ENCODE measurements around the gene SLC25A45. TPM values are rescaled to one million over a fixed set of nuclear protein-coding genes. Genes with fewer than 3 reads are reported as not detected.

SLC25A45 gene
- total and polyA plus RNA-seq, 12 donors: 3.1 to 12.2 (median 8.3) TPM

- H3K9me3 ChIP-seq: no peaks in the 10 kb centered on the region
- no peaks in the 10 kb centered on the region for H3K27me3 ChIP-seq
- H3K36me3 ChIP-seq: peaks cover 0 to 46% (median 27%) of the 10 kb centered on the region in 9 donors
- H3K4me1 ChIP-seq: peaks cover 19 to 57% (median 51%) of the 10 kb centered on the region in 9 donors
- WGBS, 2 donors: 1% methylated on average over 40 of the region's 40 CpGs
- peak within 1 kb of the TSS; percentile 99 to 100 (median 100) for H3K27ac ChIP-seq
- ATAC-seq (peak; percentile 16 to 40 (median 32)), DNase-seq (peak; percentile 95 to 99)
- peak within 1 kb of the TSS; percentile 61 to 99 (median 90) for H3K4me3 ChIP-seq
- intact Hi-C loops (cut with DNase I): loop anchor here in 2 of 10 donors (2.0 to 5.0 kb wide), 3 partner anchors 48 to 79 kb away; no protein-coding TSS in a partner anchor
- no peak for TF ChIP-seq CTCF (IDR thresholded peaks at IDR 0.05)
These were observed 40.4 kb upstream of the SLC25A45 start, which contains the start of gene NEAT1 for GRCh38 chr11:65422633-65423515. Gene NEAT1, plus strand, starts transcription at chr11:65422798.

GRCh38 chr11:65421794-65422632 is 39.6 kb upstream of the SLC25A45 start:
- H3K36me3 ChIP-seq: peaks cover 0 to 38% (median 18%) of the 10 kb centered on the region in 9 donors
- 0 to 1% methylated on average over 67 to 68 of the region's 68 CpGs for WGBS, 2 donors
- peak overlapping the region; percentile 99 to 100 (median 100) for H3K27ac ChIP-seq
- peak overlapping the region; percentile 61 to 99 (median 90) for H3K4me3 ChIP-seq
- DNase-seq: peak; percentile 99
- intact Hi-C loops (cut with DNase I): loop anchor here in 6 of 10 donors (1.0 to 5.0 kb wide), 5 partner anchors 49 to 80 kb away; partner anchors contain the start of gene MALAT1 (in 1 of the 6)
- H3K27me3 ChIP-seq: no peaks in the 10 kb centered on the region
- peak in 1 of 9 donors; percentile 13 for TF ChIP-seq CTCF (IDR thresholded peaks at IDR 0.05)
- ATAC-seq: peak; percentile 31 to 57 (median 46)
- H3K9me3 ChIP-seq: no peaks in the 10 kb centered on the region
- peaks cover 25 to 57% (median 51%) of the 10 kb centered on the region in 9 donors for H3K4me1 ChIP-seq

GRCh38 chr11:65420979-65421793 is 38.7 kb upstream of the SLC25A45 start:
- intact Hi-C loops (cut with DNase I): loop anchor here in 5 of 10 donors (1.0 to 5.0 kb wide), 4 partner anchors 76 to 81 kb away; partner anchors contain the start of gene MALAT1 (in 1 of the 5)
- ATAC-seq: peak; percentile 15 to 55 (median 40)

More at GRCh38 chr11:65420979-65421793, 38.7 kb upstream of the SLC25A45 start:
- H3K4me3 ChIP-seq: peak overlapping the region; percentile 36 to 96 (median 88)
- H3K4me1 ChIP-seq: peaks cover 31 to 58% (median 53%) of the 10 kb centered on the region in 9 donors
- TF ChIP-seq CTCF (IDR thresholded peaks at IDR 0.05): no peak
- peak; percentile 87 to 93 for DNase-seq
- no peaks in the 10 kb centered on the region for H3K27me3 ChIP-seq
- no peaks in the 10 kb centered on the region for H3K9me3 ChIP-seq
- peak overlapping the region; percentile 99 to 100 (median 100) for H3K27ac ChIP-seq
- H3K36me3 ChIP-seq: peaks cover 0 to 31% (median 10%) of the 10 kb centered on the region in 9 donors
- WGBS, 2 donors: 5 to 6% methylated on average over 15 of the region's 15 CpGs

All from heart right ventricle (tissue), 16 donors.